ENCODE results near the gene ELAC2.
"Not testable (repeated sequence)": the region's sequence is repeated elsewhere in the genome, so short reads cannot be mapped to it uniquely, and the experiment has no call there.

ELAC2 gene

DNA sequence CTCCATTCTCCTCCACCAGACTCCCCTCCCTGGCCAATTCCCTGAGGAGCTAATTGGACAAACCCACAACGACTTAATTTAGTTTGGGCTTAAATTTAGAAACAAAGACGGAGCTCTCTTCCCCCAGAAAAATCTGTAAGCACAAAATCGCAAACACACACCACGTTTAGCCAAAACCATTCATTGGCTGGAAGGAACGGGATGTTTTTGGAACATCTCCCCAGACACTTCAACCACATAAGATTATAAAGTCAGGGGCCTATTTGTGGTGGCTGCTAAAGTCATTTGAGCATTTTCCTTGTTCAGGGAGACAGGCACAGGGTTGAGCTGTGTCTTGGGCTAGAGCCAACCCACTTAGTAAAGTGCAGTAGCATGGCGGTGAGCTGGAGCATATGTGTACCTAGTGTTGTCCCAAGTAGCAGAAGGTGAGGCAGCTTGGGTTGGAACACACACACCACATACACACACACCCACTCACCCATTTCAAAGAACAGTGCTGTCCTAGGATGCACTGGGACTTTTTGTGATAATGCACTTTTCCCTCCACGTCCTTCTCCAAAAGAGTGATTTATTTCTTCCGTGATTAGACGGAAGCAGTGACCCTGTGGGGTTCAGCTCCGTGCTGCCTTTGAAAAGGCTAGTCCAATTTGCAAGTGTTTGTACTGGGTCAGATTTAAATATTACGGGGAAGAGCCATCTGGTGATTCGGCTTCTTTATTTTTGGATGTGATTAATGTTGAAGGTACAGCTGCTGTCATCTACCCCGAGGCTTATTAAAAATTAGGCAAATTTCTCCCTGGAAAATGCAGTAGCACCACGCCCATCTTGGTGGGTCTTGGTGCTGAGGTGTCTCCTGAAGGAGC is 32.2 kb downstream of the ELAC2 start:
- no peak for DNase-seq

DNA sequence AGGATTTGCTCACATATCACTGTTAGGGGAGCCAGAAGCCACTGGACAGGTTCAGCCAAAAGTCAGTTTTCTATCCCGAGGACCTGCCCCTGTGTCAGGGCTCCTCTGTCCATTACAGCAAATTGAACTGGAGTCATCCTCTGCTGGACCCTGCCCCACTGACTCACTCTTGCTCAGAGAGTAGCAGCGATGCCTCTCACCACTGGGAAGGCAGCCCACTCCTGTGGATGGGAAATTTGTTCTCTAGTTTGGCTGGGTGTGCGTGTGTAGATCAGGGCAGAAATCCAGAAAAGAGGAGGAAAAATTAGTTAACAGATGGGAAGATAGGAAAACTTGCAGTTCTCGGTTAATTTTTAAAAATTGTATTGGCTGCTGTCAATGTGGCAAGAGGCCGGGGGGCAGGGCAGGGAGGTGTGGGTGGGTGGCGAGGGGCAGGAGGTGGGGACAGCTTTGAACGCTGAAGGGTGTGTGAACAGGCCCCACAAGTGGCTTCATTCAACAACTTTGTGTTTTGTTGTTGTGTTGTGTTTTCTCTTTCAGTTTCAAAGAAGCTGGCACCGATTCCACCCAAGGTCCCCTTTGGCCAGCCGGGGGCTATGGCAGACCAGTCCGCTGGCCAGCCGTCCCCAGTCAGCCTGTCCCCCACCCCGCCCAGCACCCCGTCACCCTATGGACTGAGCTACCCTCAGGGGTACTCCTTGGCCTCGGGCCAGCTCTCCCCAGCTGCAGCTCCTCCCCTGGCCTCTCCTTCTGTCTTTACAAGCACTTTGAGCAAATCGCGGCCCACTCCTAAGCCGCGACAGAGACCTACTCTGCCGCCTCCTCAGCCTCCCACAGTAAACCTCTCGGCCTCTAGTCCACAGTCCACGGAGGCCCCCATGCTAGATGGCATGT is 33.6 kb downstream of the ELAC2 start:
- no peak for DNase-seq

DNA sequence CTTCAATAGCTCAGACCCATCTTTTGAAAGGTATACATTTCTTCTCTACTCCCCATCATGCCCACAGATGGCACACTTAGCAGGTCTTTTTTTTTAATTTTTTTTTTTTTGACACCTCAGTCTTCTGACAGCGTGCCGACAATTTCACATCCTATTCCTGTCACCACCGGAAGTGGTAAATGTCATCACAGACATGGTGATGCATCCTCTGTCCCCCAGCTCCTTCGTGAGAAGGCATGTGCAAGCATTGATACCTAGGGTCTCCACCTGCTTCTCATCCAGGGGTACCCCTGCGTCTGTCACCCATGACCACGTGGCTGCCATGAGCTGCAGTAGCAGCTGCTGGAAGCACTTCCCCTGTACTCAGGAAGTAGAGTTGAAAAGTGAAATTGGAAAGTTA is 35.6 kb downstream of the ELAC2 start:
- no peak for DNase-seq

DNA sequence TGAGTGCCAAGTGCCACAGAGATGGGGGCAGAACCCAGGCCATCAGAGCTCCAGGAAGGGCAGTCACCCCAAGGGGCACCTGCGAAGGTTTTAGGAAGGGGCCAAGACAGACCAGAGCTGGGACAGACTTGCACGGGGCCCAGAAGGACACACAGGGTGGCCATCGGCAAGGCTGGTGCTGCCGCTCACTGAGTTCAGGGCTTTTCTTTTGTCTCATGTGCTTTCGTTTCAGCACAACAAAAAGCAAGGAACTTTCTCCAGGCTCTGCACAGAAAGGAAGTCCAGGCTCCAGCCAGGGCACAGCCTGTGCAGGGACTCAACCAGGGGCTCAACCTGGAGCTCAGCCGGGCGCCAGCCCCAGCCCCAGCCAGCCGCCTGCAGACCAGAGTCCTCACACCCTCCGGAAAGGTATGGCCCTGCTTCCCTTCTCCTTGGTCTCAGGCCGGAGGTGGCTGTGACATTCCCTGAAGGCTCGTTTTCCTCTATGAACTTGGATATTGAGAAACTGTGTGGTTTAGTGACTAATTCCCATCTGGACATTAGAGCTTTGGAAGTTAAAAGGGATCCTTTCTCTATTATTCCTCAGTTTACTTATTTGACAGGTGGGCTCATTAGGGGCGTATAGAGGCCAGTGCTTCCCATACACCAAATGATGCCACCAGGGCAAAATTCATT is 37.9 kb downstream of the ELAC2 start:
- no peak for DNase-seq

DNA sequence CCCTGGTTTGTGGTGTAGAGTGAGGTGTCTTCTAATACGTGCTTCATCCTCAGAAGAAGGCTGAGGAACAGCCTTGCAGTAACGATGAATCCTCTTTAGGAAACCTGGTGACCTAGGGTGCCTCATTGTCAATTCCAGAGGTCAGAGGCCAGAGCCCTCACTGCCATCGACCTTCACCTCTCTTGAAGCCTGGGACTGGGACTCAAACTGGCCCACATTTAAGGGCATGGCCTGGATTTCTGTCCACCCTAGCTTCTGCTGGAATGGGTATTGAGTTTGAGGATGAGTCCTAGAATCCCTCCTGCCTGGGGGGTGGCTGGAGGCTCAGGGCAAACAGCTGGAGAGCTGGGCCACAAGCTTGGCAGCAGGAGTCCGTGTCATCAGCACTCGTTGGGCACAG is 38.6 kb downstream of the ELAC2 start:
- no peak for DNase-seq

DNA sequence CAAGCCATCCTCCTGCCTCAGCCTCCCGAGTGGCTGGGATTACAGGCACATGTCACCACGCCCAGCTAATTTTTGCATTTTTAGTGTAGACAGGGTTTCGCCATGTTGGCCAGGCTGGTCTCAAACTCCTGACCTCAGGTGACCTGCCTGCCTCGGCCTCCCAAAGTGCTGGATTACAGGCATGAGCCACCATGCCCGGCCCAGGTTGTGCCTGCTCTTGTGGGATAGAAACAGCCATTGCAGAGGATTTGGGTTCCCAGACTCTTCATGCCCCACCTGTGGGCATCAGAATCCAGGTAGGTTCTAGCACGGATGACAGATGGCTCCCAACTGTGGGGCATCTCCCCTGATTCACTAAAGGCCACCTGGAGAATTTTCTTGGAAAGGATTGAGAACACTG is 39.0 kb downstream of the ELAC2 start:
- DNase-seq = not testable (repeated sequence)

DNA sequence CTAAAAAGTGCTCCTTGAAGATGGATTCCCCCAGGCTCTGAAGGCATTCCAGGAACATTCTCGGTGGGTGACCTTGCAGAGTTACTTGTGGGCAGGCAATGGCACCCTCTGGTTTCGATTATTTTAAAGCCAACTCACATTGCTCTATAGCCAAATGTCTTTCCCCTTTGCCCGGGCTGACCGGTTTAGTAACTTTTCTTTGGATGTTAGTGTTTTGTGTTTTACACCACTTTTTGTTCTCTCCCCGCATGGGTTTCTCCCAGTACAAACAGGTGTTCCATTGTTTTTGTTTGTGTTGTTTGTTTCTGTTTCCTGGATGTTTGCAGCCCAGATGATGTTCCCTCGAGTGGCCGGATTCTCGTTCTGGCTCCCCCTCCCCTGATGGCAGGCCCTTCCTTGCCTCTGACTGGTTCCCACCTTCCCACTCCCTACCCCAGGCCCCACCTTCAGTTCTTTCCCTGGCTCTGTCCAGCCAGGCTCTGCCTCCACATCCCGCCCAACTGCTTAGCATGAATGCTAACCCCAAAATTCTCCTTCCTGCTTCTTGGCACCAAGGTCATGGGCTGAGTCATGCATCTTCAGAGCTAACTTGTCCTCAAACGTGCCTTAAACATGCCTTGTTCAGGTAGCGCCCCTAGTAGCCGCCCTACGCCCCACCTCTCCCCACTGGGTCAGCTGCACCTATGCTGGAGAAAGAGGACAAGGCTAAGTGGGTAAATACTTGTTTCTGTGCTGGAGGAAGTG is 40.6 kb downstream of the ELAC2 start:
- DNase-seq = no peak

DNA sequence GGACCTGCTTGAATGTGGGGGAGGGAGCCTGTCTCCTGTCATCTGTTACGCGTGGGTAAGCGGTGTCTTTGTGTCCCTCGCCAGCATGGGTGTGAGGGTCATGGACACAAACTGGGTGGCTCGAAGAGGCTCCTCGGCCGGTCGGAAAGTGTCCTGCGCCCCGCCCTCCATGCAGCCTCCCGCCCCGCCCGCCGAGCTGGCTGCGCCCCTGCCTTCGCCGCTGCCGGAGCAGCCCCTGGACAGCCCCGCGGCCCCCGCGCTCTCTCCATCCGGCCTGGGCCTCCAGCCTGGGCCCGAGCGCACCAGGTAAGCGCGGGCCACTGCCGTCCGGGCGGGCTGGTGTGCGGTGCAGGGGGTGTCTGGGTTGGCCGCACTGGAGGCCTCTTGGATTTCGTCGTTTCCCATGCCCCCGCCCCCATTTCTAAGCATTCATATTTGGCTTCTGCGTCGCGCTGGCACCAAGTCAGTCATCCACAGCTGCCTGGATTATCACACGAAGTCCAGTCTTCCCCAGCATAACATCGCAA is 43.8 kb downstream of the ELAC2 start:
- DNase-seq = no peak

DNA sequence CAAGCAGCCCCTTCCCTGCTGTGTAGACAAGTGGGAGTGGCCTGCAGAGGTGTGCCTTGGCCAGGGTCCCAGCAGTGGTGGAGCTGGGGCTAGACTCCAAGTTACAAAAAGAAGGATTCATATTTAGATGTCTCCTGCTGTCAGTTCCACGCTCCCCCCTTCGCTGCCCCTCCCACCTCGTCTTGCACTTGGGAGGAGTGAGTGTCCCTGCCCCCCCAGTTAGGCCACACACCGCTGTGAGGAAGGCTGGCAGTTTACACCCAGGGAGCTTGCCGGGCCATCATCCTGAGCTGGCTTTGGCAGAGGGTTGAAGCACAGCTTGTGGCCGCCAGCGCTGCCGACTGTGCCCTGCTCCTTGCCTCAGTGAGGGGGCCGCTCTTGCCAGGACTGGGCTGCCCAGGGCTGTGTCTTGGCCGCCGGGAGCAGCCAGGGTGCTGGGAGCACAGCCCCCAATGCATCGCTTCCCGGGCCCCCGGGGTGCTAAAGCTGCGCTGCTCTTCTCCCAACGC is 44.3 kb downstream of the ELAC2 start:
- DNase-seq = no peak

DNA sequence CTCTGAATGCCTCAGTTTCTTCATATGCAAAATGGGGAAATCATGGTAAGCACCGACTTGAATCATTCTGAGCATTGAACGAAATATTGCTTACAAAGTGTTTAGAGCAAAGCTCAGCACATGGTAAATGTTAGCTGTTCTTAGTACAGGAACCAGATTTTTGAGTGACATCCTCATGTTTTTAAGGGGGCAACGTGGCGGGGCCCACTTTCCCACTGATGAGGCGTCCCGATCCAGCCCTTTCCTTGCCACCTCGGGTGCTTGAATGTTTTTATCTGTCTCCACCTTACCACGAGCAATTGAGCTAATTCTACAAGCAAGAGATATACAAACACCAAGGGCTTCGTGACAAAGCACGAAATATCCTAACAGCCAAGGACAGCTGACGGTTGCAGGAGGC is 49.9 kb downstream of the ELAC2 start:
- no peak for DNase-seq

DNA sequence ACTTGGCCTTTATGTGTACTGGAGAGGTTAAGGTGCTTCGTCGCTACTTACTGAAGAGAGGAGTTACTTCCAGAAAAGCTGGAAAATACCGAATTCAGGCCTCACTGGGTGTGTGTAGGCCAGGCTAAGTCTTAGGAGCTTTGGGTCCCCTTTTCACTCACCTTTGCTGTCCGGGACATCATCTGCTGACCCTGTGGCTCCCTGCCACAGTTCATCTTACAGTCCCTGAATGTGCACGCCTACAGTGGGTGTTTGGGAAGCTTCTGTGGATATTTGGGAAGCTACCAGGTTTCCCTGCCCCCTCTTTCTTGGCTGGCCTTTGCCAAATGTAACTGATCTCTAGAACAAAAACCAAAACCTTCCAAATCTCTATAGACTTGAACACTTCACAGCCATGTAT is 51.4 kb downstream of the ELAC2 start:
- no peak for DNase-seq

DNA sequence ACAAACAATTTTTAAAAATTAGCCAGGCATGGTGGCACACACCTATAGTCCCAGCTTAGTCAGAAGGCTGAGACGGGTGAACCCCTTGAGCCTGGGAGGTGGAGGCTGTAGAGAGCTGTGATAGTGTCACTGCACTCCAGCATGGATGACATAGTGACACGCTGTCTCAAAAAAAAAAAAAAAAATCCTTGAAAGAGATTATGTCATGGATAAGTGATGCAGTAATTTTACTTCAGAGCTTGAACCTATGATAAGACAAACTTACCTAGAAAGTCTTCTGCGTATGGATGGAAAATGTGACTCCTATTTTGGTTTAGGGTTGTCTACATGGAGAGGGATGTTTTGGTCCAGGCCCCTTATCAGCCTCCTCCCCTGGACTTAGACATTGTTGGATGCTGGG is 51.8 kb downstream of the ELAC2 start:
- DNase-seq = no peak

DNA sequence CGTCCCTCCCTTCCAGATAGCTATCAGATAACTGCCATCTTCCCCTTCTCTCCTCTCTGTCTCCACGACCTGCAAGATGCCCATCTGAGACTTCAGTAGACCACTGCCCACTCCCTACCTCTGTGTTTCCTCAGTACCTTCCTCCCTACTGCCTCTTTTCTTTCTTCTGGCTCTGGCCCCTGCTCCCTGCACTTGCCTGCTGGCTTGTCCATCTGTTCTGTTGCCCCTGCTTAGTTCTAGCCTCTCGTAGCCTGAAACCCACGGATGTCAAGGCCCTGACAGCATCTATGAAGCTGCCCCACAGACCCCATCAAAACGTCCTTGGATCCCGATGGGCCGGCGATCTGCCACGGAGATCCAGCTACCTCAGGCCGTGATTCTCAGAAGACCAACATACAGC is 53.0 kb downstream of the ELAC2 start:
- DNase-seq = no peak

DNA sequence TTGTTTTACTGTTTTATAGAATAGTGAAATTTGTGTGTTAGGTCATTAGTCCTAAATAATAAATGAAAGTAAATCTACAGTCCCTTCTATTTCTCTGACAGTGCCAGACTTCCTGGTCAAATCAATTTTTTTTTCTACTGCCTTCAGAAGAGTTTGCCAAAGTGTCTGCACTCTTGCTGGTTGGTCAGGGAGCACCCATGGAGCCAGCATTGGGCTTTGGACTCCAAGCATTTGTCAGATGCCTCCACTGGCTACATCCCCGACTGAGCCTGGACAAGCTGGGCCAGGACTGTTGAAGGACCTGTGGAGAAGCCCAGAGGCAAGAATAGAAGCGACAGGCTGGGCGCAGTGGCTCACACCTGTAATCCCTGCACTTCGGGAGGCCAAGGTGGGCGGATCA is 53.7 kb downstream of the ELAC2 start:
- no peak for DNase-seq

DNA sequence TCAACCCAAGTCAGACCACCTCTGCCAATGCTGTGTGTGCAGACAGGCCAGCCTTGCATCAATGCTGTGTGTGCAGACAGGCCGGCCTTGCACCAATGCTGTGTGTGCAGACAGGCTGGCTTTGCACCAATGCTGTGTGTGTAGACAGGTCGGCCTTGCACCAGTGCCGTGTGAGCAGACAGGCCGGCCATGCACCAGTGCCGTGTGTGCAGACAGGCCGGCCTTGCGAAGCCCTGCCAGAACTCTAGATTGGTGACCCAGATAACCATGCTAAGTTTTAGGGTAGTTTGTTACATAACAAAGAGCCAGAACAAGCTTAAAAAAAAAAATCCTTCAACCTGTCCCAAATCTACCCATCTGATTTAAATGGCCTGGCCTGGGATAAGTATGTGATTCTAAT is 54.3 kb downstream of the ELAC2 start:
- no peak for DNase-seq

DNA sequence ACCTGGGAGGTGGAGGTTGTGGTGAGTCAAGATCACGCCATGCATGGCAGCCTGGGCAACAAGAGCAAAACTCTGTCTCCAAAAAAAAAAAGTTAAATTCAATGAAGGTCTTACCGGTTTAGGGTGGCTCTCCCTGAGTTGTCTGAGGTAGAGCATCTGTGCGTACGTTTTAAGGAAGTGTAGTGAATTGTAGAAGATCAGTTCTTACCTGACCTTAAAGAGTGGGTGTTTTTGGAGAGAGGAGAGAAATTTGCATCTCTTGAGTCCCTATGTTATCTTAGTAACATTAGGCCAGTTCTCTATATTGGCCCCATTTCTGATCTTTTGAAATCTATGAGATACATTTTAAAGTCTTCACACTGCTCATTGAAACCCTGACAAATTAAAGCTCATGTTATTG is 56.2 kb downstream of the ELAC2 start:
- no peak for DNase-seq

DNA sequence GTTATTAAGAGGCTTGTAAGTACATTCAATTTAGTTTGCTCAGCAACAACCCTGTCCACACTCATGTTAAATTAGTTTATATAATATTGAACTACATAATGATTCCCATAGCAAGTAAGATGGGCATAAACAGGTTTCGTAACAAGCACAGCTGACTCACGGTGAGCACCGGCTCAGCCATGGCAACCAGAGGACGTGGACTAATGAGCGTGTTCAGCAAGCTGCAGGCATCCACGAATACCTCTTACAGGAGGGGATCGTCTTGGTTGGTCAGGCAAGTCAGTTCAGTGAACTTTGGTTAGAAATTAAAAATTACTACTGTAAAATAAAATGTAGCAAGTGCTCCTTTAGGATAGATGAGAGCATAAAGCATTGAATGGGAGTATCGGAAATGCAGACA is 58.4 kb downstream of the ELAC2 start:
- DNase-seq = no peak

DNA sequence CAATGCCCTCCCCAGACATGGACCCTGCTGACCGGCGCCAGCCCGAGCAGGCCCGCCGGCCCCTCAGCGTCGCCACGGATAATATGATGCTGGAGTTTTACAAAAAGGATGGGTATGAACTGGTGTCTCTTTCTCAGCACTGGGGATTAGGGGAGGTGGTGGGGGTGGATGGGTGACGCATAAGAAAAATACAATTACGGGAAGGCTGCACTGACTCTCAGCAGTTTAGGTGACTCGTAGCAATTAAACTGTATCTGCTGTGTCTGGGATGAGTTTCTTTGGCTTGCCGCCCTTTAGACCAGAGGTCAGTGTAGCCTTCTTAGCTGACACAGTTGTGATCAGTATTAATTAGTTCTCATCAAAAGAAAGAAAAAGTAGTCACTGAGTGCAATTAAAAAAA is 59.0 kb downstream of the ELAC2 start:
- DNase-seq = no peak

DNA sequence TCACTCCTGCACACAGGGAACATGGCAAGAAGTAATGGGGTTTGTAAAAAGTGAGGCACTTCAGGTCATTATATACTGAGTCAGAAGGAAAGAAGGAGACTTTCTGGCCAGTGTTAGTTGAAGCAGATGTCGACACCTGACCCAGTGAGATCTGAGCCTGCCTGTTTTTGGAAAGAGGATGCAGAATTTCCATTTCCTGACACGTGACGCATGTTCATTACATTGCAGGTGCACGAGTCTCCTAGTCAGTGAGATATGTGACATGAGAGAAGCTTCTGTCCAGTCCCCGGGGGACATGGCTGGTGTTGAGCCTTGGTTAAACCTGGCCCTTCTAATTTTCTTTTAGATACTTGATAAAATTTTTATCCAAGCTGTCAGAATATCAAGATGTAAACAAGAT is 62.3 kb downstream of the ELAC2 start:
- DNase-seq = no peak

DNA sequence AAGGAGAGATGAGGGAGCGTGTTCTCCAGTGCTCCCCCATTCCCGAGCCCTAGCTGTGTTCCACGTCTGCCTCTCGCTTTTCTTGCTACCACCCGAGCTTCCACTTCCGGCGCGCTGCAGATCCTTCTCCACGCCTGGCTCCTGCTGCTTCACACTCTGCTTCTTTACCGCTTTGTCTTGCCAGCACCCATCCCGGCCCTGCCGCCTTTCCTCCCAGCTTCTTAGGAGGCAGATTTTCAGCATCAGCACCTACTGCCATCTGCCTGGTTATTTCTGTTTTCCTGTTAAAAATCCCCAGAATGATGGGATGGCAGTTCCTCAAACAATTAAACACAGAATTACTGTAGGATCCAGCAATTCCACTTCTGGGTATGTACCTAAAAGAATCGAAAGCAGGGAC is 64.7 kb downstream of the ELAC2 start:
- no peak for DNase-seq

DNA sequence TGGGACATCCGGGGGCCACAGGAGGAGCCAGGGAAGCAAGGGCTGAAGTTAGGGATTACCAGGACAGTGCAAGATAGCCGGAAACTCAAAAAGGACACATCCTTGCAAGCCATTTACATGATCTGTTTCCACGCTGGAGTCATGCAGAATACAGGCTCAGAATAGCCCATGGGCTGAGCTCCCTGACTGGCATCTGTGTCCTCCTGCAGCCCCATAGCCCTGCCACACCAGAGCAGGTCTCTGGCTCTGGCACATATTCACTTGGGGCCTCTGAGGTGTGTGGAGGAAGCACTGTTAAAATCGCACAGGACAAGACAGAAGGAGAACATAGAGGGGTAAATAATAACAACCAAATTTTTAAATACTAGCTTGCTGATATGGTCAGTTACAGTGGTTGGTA is 65.8 kb downstream of the ELAC2 start:
- DNase-seq = no peak

DNA sequence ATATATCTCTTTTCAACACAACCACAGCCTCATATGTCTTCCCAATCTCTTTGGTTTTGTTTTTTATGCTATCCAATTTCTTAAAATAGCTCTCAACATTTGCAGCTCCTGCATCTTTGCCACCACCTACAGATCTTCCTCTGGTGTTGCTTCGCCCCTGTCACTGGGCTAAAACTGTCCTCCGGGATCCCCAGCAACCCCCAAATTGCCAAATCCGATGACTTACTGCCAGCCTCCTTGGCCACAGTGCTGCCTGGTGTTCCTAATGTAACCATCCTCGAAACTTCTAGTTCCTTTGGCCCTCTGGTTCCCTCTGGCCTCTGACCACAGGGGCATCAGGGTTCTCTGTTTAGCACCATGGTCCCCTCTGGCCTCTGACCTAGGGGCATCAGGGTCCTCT is 70.8 kb downstream of the ELAC2 start:
- DNase-seq = no peak
